Adrenal gland (tissue), 12 donors: Measurements from ENCODE around the gene LRRC19. TPM values are rescaled to one million over a fixed set of nuclear protein-coding genes. Genes with fewer than 3 reads are reported as not detected.

Source experiments
- DNase-seq, 7 donors: peaks; one replicate each; pipeline ENCODE4 v3.0.0-alpha.2; 2019 to 2020
- H3K27ac ChIP-seq, 5 donors: fragments of 200-600 bp; sonication (generic) in 4 of 5; 1 replicate in 3 of 5; 2 replicates in 2 of 5; pipeline versions ENCODE4 v1.5.1 to v1.8.0; 2016 to 2020; ENCODE audit warnings: mild to moderate bottlenecking in 1 of 5
- H3K27me3 ChIP-seq: fragments of 200-600 bp; 2 replicates; pipeline ENCODE4 v1.8.0; 2021
- H3K36me3 ChIP-seq, 2 donors: fragments of 200-600 bp; replicated peaks in 1 of 2; 1 replicate in 1 of 2; 2 replicates in 1 of 2; pipeline versions ENCODE4 v1.5.1 to v1.8.0; 2018 to 2022
- H3K4me1 ChIP-seq, 2 donors: fragments of 200-600 bp; replicated peaks in 1 of 2; 1 replicate in 1 of 2; 2 replicates in 1 of 2; pipeline versions ENCODE4 v1.5.1 to v1.8.0; 2018 to 2021
- H3K4me3 ChIP-seq, 4 donors: fragments of 200-600 bp; sonication (generic) in 3 of 4; one replicate each; pipeline ENCODE4 v1.5.1; 2016 to 2018
- H3K9me3 ChIP-seq, 3 donors: fragments of 200-600 bp; sonication (generic) in 1 of 3; replicated peaks in 1 of 3; 1 replicate in 2 of 3; 2 replicates in 1 of 3; pipeline versions ENCODE4 v1.5.1 to v1.8.0; 2016 to 2021
- POLR2A ChIP-seq, 2 donors: fragments of 450-650 bp; IDR thresholded peaks; one replicate each; pipeline ENCODE4 v1.6.1; 2017; ENCODE audit warnings: antibody characterized with exemption in 2 of 2, mild to moderate bottlenecking in 2 of 2, moderate library complexity in 1 of 2
- WGBS, 4 donors: extraction: QIAGEN DNeasy Blood & Tissue Kit in 2 of 4; methylation state at CpG; one replicate each; pipeline versions ENCODE4 v1.1.5 to v1.1.7; 2013 to 2017; 5-methylcytosine and 5-hydroxymethylcytosine counted together
- intact Hi-C, 2 donors: fragments of 100-400 bp; cut with DNase I; formaldehyde crosslinking; loops; one replicate each; pipeline versions ENCODE4 v1.14.1 to v1.15.0; 2022 to 2023
- polyA plus RNA-seq, 3 donors: library from polyadenylated mRNA; stranded (reverse); fragments of 200-250 nt in 2 of 3; fragments of 350-450 nt in 1 of 3; fragmentation: Illumina TruSeq in 1 of 3; extraction: RNeasy Lipid Tissue Mini Kit (QIAGEN cat#74804) in 1 of 3; gene quantifications; one replicate each; pipeline ENCODE4 v1.2.3, GENCODE V29; 2013 to 2014
- total RNA-seq, 9 donors: library from RNA; depleted of rRNA in 4 of 9; stranded (reverse); fragments of >200 nt in 4 of 9; fragments of 120-200 nt in 1 of 9; fragmentation: NEBNext Ultra II Directional in 1 of 9; extraction: Animal tissue kit (Norgen Biotek cat#: 25700) in 1 of 9; gene quantifications; one replicate each; pipeline versions ENCODE4 v1.1.0 to v1.2.4, GENCODE V29; 2013 to 2023
- TF ChIP-seq, protein P1 (sequence below), 6 experiments: fragments of 450-650 bp in 4 of 6; fragments of 200-600 bp in 2 of 6; sonication (generic) in 1 of 6; IDR thresholded peaks; 1 replicate in 5 of 6; 2 replicates in 1 of 6; pipeline versions ENCODE4 v1.5.1 to v1.8.0; 2016 to 2021; ENCODE audit warnings: antibody characterized with exemption in 6 of 6, mild to moderate bottlenecking in 2 of 6, moderate library complexity in 1 of 6
- donor health status: healthy with polysubstance abuse.
- donor health status: Bipolar disorder and iron deficiency.
- donor health status: DM: yes; HTN: yes; CAD: no.
- donor health status: DM: no; HTN: no; CAD: no.
- donor health status: DM: no; HTN: no; CAD: no.
- donor health status: DM: yes; HTN: yes; CAD: no.

LRRC19 gene
- total and polyA plus RNA-seq, 12 donors: not detected

- Histone ChIP-seq H3K4me1 (peaks cover 0 to 25% of the 10 kb centered on the region in 2 donors), H3K9me3 (no peaks in the 10 kb centered on the region), H3K36me3 (no peaks in the 10 kb centered on the region), H3K27ac (peak overlapping the region in 2 of 5 donors; percentile 91 to 95), H3K27me3 (no peaks in the 10 kb centered on the region), H3K4me3 (no peak overlapping the region)
- TF ChIP-seq POLR2A (IDR thresholded peaks at IDR 0.05): no peak
- TF ChIP-seq, protein P1, sequence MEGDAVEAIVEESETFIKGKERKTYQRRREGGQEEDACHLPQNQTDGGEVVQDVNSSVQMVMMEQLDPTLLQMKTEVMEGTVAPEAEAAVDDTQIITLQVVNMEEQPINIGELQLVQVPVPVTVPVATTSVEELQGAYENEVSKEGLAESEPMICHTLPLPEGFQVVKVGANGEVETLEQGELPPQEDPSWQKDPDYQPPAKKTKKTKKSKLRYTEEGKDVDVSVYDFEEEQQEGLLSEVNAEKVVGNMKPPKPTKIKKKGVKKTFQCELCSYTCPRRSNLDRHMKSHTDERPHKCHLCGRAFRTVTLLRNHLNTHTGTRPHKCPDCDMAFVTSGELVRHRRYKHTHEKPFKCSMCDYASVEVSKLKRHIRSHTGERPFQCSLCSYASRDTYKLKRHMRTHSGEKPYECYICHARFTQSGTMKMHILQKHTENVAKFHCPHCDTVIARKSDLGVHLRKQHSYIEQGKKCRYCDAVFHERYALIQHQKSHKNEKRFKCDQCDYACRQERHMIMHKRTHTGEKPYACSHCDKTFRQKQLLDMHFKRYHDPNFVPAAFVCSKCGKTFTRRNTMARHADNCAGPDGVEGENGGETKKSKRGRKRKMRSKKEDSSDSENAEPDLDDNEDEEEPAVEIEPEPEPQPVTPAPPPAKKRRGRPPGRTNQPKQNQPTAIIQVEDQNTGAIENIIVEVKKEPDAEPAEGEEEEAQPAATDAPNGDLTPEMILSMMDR (IDR thresholded peaks at IDR 0.05): no peak
- no peak for DNase-seq
- WGBS, 4 donors: 69 to 77% (median 72%) methylated on average over 3 of the region's 3 CpGs
- intact Hi-C loops: no loop called here
These were observed 51.4 kb downstream of the LRRC19 start for GRCh38 chr9:26954050-26954508.

- H3K4me1 ChIP-seq: peaks cover 5 to 17% of the 10 kb centered on the region in 2 donors
- H3K27me3 ChIP-seq: no peaks in the 10 kb centered on the region
- intact Hi-C loops: no loop called here
- no peak overlapping the region for H3K27ac ChIP-seq
- H3K9me3 ChIP-seq: no peaks in the 10 kb centered on the region
- no peak overlapping the region for H3K4me3 ChIP-seq
- H3K36me3 ChIP-seq: no peaks in the 10 kb centered on the region
- 62 to 74% (median 73%) methylated on average over 3 of the region's 3 CpGs for WGBS, 4 donors
- TF ChIP-seq, protein P1 (IDR thresholded peaks at IDR 0.05): no peak
- no peak for TF ChIP-seq POLR2A (IDR thresholded peaks at IDR 0.05)
- DNase-seq: no peak
These were observed 53.7 kb downstream of the LRRC19 start for GRCh38 chr9:26951794-26952193.

DNA sequence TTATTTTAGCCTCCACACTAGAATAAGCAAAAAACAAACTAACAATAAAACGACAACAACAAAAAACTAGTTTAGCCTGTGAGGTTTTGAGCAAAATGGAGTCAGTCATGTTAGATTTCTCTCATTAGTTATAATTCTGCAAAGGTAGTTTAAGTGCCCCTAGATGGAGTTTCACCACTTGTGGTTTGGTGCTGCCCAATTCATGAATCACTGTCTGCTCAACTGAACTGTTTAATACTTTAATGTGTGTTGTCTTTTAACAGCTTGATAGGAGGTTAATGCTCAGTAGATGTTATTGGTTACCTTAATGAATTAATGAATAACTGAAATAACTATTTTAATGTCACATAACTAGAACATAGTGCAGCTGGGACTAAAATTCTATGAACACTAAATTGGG lies 55.0 kb downstream of the LRRC19 start:
- no peaks in the 10 kb centered on the region for H3K27me3 ChIP-seq
- 82 to 93% (median 85%) methylated on average over 1 of the region's 1 CpG for WGBS, 4 donors
- intact Hi-C loops: no loop called here
- H3K4me3 ChIP-seq: no peak overlapping the region
- H3K27ac ChIP-seq: no peak overlapping the region
- DNase-seq: no peak
- H3K9me3 ChIP-seq: no peaks in the 10 kb centered on the region
- H3K36me3 ChIP-seq: no peaks in the 10 kb centered on the region
- TF ChIP-seq, protein P1 (IDR thresholded peaks at IDR 0.05): no peak
- TF ChIP-seq POLR2A (IDR thresholded peaks at IDR 0.05): no peak
- H3K4me1 ChIP-seq: peaks cover 12 to 22% of the 10 kb centered on the region in 2 donors

- TF ChIP-seq, protein P1 (IDR thresholded peaks at IDR 0.05): no peak
- no peak for TF ChIP-seq POLR2A (IDR thresholded peaks at IDR 0.05)
These were observed 55.8 kb downstream of the LRRC19 start for GRCh38 chr9:26949637-26950069.

More at GRCh38 chr9:26949637-26950069, 55.8 kb downstream of the LRRC19 start:
- H3K4me1 ChIP-seq: peaks cover 20 to 23% of the 10 kb centered on the region in 2 donors
- H3K36me3 ChIP-seq: no peaks in the 10 kb centered on the region
- H3K27me3 ChIP-seq: no peaks in the 10 kb centered on the region
- no peak overlapping the region for H3K4me3 ChIP-seq
- H3K27ac ChIP-seq: no peak overlapping the region
- no peak for DNase-seq
- H3K9me3 ChIP-seq: no peaks in the 10 kb centered on the region
- 57 to 72% (median 64%) methylated on average over 6 of the region's 6 CpGs for WGBS, 4 donors
- intact Hi-C loops: loop anchor here in 1 of 2 donors (10.0 kb wide), 1 partner anchor 55 kb away; the partner anchor contains the start of gene CAAP1
